Skeletal muscle tissue (tissue), 4 donors: ENCODE measurements around the gene PPOX. TPM values are rescaled to one million over a fixed set of nuclear protein-coding genes. Genes with fewer than 3 reads are reported as not detected.

Experiments used
- H3K27ac ChIP-seq: one replicate; pipeline ENCODE4 v1.7.0; 2013; ENCODE audit warnings: mild to moderate bottlenecking, low read depth, low read length, inconsistent platforms
- H3K27me3 ChIP-seq, 3 donors: one replicate each; pipeline ENCODE4 v1.7.0; 2013; ENCODE audit warnings: low read length in 3 of 3; ENCODE audit not compliant: control insufficient read depth in 3 of 3, insufficient read depth in 3 of 3
- H3K36me3 ChIP-seq, 3 donors: one replicate each; pipeline ENCODE4 v1.7.0; 2013; ENCODE audit warnings: low read length in 3 of 3; ENCODE audit not compliant: control insufficient read depth in 3 of 3, insufficient read depth in 3 of 3
- H3K4me1 ChIP-seq, 3 donors: one replicate each; pipeline ENCODE4 v1.7.0; 2013; ENCODE audit warnings: low read length in 3 of 3, mild to moderate bottlenecking in 3 of 3; ENCODE audit not compliant: control insufficient read depth in 3 of 3, insufficient read depth in 3 of 3
- H3K4me3 ChIP-seq, 3 donors: one replicate each; pipeline ENCODE4 v1.7.0; 2013; ENCODE audit warnings: low read length in 3 of 3
- H3K9ac ChIP-seq, 3 donors: one replicate each; pipeline ENCODE4 v1.7.0; 2013; ENCODE audit warnings: low read length in 3 of 3, mild to moderate bottlenecking in 3 of 3, moderate library complexity in 2 of 3, low read depth in 1 of 3
- H3K9me3 ChIP-seq, 3 donors: one replicate each; pipeline ENCODE4 v1.7.0; 2013; ENCODE audit warnings: low read length in 3 of 3; ENCODE audit not compliant: control insufficient read depth in 3 of 3
- total RNA-seq: library from RNA; depleted of rRNA; stranded (reverse); fragments of >200 nt; gene quantifications from one replicate; pipeline ENCODE4 v1.2.3, GENCODE V29; 2014
- donor health status: Osteomylitis.

PPOX gene
- total RNA-seq, 1 donor from 2014 or later = 13.6 TPM

DNA sequence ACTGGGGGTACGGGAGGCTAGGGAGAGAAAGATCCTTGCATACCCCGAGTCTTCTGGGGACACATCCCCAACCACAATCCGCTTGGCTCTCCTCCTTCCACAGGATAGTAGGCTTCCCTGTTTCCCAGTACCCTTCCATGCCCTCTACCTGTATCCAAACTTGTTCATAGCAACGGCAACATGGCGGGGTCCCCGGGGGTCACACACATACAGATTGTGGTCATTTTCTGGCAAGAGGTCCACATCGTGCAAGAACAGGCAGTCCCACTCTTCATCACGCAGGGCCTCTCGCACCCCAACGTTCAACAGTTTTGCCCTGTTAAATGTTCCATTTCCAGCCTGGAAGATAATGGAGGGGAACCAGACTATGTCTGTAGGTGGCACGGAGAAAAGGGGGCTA lies 7.5 kb downstream of the PPOX start:
- Histone ChIP-seq H3K9ac (no peak overlapping the region), H3K27me3 (no peaks in the 10 kb centered on the region), H3K4me1 (peaks cover 31 to 36% (median 35%) of the 10 kb centered on the region in 3 donors), H3K4me3 (no peak overlapping the region), H3K27ac (peak overlapping the region; percentile 36), H3K9me3 (no peaks in the 10 kb centered on the region), H3K36me3 (peaks cover 58 to 61% (median 60%) of the 10 kb centered on the region in 3 donors)

DNA sequence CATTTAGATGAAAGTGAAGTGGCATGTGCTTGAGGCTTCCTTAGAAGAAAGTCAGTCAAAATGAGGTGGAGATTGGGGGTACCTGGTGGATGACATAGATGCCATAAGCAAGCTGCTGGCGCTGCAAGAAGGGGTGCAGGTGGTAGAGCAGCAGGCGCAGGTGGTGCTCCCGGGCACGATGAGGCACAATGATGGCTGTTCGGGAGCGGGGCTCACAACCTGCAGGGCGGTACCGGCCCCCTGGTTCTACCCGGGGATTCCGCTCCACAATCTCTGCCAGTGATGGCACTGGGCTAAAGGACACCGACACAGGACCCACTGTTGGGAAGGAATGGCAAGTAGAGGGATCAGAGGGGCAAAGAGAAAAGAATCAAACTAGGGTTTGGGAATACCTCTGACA lies 8.7 kb downstream of the PPOX start:
- H3K36me3 ChIP-seq = peaks cover 49 to 52% (median 51%) of the 10 kb centered on the region in 3 donors
- peaks cover 31 to 36% (median 35%) of the 10 kb centered on the region in 3 donors for H3K4me1 ChIP-seq

DNA sequence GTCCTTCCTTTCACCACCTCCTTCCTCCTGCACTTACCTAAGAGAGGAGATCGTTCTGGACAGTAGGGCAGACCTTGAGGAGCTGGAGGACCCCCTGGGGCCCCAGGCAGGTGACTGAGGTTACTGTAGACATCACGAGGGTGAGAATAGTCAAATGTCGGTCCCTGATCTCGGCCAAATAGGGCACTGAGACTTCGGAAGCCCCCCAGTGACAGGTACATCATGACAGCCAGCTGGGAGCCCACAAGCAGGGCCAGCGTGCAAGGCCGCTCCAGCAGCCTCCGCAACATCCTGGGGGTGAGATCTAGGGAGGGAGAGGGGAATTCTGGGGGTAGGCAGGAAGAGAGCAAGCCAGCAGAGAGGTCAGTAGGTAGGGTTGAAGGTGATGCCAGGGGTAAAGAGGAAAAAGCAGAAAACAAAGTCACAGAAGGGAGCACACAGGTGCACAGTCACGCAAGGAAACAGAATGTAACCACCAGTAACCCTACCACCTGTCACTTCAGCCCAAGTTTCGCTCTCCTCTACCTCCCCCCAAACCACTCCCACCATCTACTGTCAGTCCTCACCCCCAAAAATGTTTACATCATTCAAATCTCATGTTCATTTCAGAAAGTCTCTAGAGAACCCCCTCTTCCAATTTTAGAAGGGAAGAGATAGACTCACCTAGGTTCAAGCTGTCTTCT lies 9.7 kb downstream of the PPOX start:
- peaks cover 41 to 45% (median 43%) of the 10 kb centered on the region in 3 donors for H3K36me3 ChIP-seq
- H3K4me1 ChIP-seq = peaks cover 31 to 36% (median 35%) of the 10 kb centered on the region in 3 donors
- H3K27me3 ChIP-seq = no peaks in the 10 kb centered on the region
- peak overlapping the region in 2 of 3 donors; percentile 96 to 97 for H3K9ac ChIP-seq
- H3K9me3 ChIP-seq = no peaks in the 10 kb centered on the region
- H3K27ac ChIP-seq = peak overlapping the region; percentile 93
- H3K4me3 ChIP-seq = peak overlapping the region; percentile 98 to 99 (median 99)

More for the DNA sequence above, 8.7 kb downstream of the PPOX start:
- H3K27me3 ChIP-seq = no peaks in the 10 kb centered on the region
- H3K4me3 ChIP-seq = no peak overlapping the region
- no peak overlapping the region for H3K9ac ChIP-seq
- no peaks in the 10 kb centered on the region for H3K9me3 ChIP-seq
- no peak overlapping the region for H3K27ac ChIP-seq

DNA sequence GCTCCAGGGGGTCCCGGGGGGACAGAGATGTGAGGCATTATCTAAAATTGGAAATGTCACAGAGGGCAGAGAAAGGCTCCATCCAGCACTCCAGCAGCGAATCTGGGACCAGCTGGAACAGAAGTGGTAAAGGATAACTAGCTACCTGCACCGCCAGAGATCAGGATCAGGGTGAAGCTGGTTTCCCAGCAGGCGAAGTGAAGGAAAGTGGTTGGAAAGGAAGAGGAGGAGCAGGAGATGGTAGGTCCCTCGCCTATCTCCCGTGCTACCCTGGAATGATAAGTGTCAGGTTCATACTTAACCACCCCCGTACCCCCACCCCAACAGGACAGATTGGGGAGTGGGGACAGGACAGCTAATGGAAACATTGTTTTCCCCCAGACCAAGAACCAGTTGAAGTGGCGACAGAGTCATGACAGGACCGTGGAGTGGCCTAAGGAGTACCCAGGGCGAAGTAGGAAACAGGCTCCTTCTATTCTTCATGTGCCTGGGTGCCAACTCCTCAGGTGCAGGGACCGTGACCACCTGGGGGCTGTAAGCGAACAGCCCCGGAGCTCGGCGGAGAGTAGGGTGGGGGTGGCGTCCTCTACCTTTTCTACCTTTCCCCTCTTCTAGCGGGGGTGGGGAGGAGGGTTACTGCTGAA lies 10.4 kb downstream of the PPOX start:
- Histone ChIP-seq H3K9me3 (no peaks in the 10 kb centered on the region), H3K9ac (peak overlapping the region; percentile 96 to 99 (median 97)), H3K4me3 (peak overlapping the region; percentile 98 to 99 (median 99)), H3K27me3 (no peaks in the 10 kb centered on the region), H3K36me3 (peaks cover 35 to 38% (median 37%) of the 10 kb centered on the region in 3 donors), H3K27ac (peak overlapping the region; percentile 93), H3K4me1 (peaks cover 31 to 36% (median 35%) of the 10 kb centered on the region in 3 donors)

DNA sequence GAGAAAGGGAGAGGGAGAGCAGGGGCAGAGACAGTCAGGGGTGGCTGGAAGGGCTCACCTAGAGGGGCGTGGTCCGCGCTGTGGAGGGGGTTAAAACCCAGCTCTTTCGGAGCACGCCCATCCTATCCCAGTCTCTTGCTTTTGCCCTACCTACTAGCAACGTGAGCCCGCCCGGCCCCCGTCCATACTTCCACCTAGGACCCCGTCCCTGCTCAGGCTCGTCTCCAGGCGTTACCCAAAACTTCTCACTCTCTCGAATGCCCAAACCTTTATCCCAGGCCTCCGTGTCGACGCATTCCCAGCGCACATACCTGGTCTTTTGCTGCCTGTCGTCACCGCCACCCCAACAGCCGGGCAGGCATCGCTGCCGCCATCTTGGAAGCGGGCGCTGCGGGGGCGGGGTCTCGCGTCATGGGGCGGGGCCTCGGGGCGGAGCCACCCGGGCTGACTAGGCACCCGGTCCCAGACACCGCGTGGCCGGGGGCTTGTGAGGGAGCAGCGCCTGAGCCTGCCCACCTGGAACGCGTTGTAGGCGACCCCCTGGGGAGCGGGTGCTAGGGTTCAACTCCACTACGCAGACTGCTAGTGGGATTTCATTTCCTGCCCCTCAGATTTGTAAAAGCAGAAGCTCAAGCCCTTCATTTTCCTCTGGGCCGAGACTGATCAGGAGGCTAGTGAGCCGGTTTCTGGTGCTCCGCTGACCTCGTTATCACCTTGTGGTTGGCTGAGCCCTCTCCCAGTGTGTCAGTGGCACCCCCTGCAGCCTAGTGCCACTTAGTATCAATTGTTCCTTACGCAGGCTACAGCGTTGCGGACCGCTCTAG lies 11.1 kb downstream of the PPOX start, which contains the start of gene B4GALT3:
B4GALT3 (minus strand) TSS at position 396 of the 824 bp plus-strand sequence. CDS start 1,447 bp downstream, outside the sequence.
- Histone ChIP-seq H3K9me3 (no peaks in the 10 kb centered on the region), H3K4me1 (peaks cover 31 to 36% (median 32%) of the 10 kb centered on the region in 3 donors), H3K36me3 (peaks cover 30 to 31% (median 31%) of the 10 kb centered on the region in 3 donors), H3K27ac (peak within 1 kb of the TSS; percentile 93), H3K4me3 (peak within 1 kb of the TSS; percentile 98 to 99 (median 99)), H3K9ac (peak within 1 kb of the TSS; percentile 96 to 99 (median 97)), H3K27me3 (no peaks in the 10 kb centered on the region)

DNA sequence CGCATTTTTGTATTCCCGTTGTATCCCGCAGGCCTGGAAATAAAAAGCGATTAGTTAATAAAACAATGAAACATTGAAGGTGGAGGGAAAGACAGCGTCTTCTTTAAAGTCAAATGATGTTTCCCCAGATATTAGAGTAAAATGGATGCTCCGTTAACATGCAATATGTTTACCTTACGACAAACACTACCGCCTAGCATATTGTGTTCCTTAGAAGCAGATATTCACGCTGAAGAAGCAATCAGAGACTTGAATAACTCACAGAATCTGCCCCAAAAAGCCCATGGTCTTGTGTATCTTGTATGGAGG lies 11.7 kb downstream of the PPOX start:
- Histone ChIP-seq H3K27ac (peak overlapping the region; percentile 93), H3K36me3 (peaks cover 26 to 29% (median 28%) of the 10 kb centered on the region in 3 donors), H3K27me3 (no peaks in the 10 kb centered on the region), H3K4me1 (peaks cover 26 to 30% (median 26%) of the 10 kb centered on the region in 3 donors), H3K4me3 (peak overlapping the region; percentile 98 to 99 (median 99)), H3K9me3 (no peaks in the 10 kb centered on the region), H3K9ac (peak overlapping the region; percentile 96 to 99 (median 97))

DNA sequence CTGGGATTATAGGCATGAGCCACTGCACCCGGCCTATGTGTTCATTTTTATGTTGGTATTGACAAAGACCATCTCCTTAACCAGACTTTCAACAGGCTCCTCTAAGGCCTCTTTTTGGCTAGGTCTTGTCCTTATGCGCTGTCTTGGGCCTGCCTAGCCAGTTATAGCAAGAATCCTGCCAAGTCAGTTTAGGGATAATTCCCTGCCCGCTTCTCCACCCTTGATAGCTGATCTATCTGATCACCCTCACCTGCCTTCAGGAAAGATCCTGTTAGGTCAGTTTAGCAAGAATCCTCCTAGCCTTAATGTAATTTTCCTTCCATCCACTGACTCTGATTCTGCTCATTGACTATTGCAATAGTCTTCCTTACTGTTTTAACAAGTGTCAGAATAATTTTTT lies 13.5 kb downstream of the PPOX start:
- H3K9me3 ChIP-seq = no peaks in the 10 kb centered on the region
- peaks cover 18 to 23% (median 21%) of the 10 kb centered on the region in 3 donors for H3K4me1 ChIP-seq
- peaks cover 12 to 15% (median 13%) of the 10 kb centered on the region in 3 donors for H3K36me3 ChIP-seq
- H3K4me3 ChIP-seq = no peak overlapping the region
- H3K27ac ChIP-seq = no peak overlapping the region
- H3K27me3 ChIP-seq = no peaks in the 10 kb centered on the region
- no peak overlapping the region for H3K9ac ChIP-seq

DNA sequence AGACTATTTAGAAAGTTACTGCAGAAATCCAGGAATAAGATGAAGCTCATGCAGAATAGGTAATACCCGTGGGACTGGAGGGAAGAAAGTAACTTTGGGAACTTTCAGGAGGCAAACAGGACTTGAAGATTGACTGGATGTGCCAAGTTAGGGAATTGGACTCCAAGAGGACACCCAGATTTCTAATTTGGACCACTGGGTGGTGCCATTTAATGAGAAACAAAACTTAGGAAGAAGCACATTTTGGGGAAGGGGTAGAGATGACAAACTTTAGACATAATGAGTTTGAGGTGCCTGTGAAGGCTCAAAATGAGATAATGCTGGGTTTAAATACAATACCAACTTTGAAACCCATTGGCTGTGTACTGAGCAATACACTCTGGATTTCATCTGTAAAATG lies 14.4 kb downstream of the PPOX start:
- Histone ChIP-seq H3K9me3 (no peaks in the 10 kb centered on the region), H3K9ac (no peak overlapping the region), H3K27me3 (no peaks in the 10 kb centered on the region), H3K27ac (no peak overlapping the region), H3K36me3 (peaks cover 5 to 6% (median 5%) of the 10 kb centered on the region in 3 donors), H3K4me1 (peaks cover 23 to 29% (median 26%) of the 10 kb centered on the region in 3 donors), H3K4me3 (no peak overlapping the region)

DNA sequence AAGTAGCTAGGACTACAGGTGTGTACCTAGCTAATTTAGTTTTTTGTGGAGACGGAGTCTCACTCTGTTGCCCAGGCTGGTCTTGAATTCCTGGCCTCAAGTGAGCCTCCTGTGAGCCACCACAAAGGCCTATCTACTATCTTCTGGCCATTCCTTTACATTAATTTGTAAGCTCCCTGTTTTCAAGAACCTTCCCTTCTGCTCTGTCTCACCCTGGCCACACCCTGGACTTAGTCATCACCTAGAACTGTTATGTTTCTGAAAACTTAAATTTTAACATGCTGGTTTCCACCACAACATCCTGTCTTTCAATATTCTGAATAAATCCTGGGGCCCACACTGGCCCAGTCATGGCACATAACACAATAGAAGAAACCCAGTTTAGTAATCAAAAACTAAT lies 16.0 kb downstream of the PPOX start:
- Histone ChIP-seq H3K36me3 (no peaks in the 10 kb centered on the region), H3K9ac (no peak overlapping the region), H3K27me3 (no peaks in the 10 kb centered on the region), H3K4me3 (no peak overlapping the region), H3K9me3 (no peaks in the 10 kb centered on the region), H3K4me1 (peaks cover 16 to 29% (median 20%) of the 10 kb centered on the region in 3 donors), H3K27ac (no peak overlapping the region)
